Measurements from ENCODE around the gene PLCXD1. TPM values are rescaled to one million over a fixed set of nuclear protein-coding genes. Genes with fewer than 3 reads are reported as not detected.

The PLCXD1 gene
- total and polyA plus RNA-seq, 9 of the 15 experiments (the other 6 are each of a cell fraction or from before 2014, with no cell fraction given): 6.0 to 60.2 (median 39.5) TPM

GRCh38 chrX:333611-334311 is 52.6 kb downstream of the PLCXD1 start:
- BruUV-seq (replicated peaks): no TSS peak
- Histone ChIP-seq H3K9ac (ENCODE audit: insufficient read depth in 1 of 2, low read depth in 2 of 2, low read length in 2 of 2) (no peak overlapping the region), H2AFZ (ENCODE audit: low read depth, low read length) (no peak overlapping the region), H3K4me1 (replicated peaks in 1 of 2; ENCODE audit: control insufficient read depth in 2 of 2, insufficient read depth in 2 of 2, low read length in 2 of 2) (peaks cover 0 to 5% of the 10 kb centered on the region in 2 experiments; a peak in 2 of 5 replicates), H4K20me1 (replicated peaks; ENCODE audit: control insufficient read depth, insufficient read depth, low read length) (no peaks in the 10 kb centered on the region), H3K9me3 (replicated peaks; ENCODE audit: control insufficient read depth, insufficient read depth, low read depth, low read length) (no peaks in the 10 kb centered on the region), H3K79me2 (ENCODE audit: control insufficient read depth, insufficient read depth, low read length) (no peaks in the 10 kb centered on the region), H3K4me2 (ENCODE audit: insufficient read depth, low read length) (no peak overlapping the region), H3K9me1 (ENCODE audit: control insufficient read depth, insufficient read depth, low read length) (no peaks in the 10 kb centered on the region), H3K27ac (ENCODE audit: extremely low read depth, low read depth, low read length) (no peak overlapping the region), H3K36me3 (ENCODE audit: control insufficient read depth, insufficient read depth, low read length) (no peaks in the 10 kb centered on the region), H3K4me3 (no peak overlapping the region), H3K27me3 (ENCODE audit: control insufficient read depth in 2 of 2, insufficient read depth in 2 of 2, low read length in 2 of 2) (no peaks in the 10 kb centered on the region)
- WGBS (ENCODE audit: insufficient coverage, low coverage, missing lambda C conversion rate): 85% methylated on average over 17 of the region's 51 CpGs
- ChIA-PET CTCF (ENCODE audit: low intra/inter-chr PET ratio) (no interaction called here), POLR2A (no interaction called here)
- in situ Hi-C loops (cut with MboI) (no loop called here), intact Hi-C loops (cut with micrococcal nuclease) (no loop called here)
- DNase-seq (ENCODE audit: extremely low read depth in 1 of 4, low spot score in 3 of 4) (no peak), FAIRE-seq (no peak), ATAC-seq (no peak)
- TF ChIP-seq ZNF407 (IDR thresholded peaks at IDR 0.05; ENCODE audit: low read depth): no peak
- no peak for TF ChIP-seq JUNB (CRISPR knock-in tag; conservative IDR thresholded peaks at IDR 0.05)
- TF ChIP-seq TBP (optimal IDR thresholded peaks at IDR 0.05; ENCODE audit: low read depth, low read length): no peak
- no peak for TF ChIP-seq PHTF2 (CRISPR knock-in tag; IDR thresholded peaks at IDR 0.05)
- TF ChIP-seq ZNF551 (CRISPR knock-in tag; IDR thresholded peaks at IDR 0.05): no peak
- no peak for TF ChIP-seq ZNF830 (CRISPR knock-in tag; IDR thresholded peaks at IDR 0.05)
- no peak for TF ChIP-seq PHF20 (IDR thresholded peaks at IDR 0.05; ENCODE audit: partially characterized antibody)
- TF ChIP-seq HBP1 (CRISPR knock-in tag; IDR thresholded peaks at IDR 0.05): no peak
- no peak for TF ChIP-seq RCOR1 (IDR thresholded peaks at IDR 0.05; ENCODE audit: borderline replicate concordance in 1 of 2, low read depth in 2 of 2, low read length in 2 of 2)
- TF ChIP-seq ZNF224 (CRISPR knock-in tag; IDR thresholded peaks at IDR 0.05): no peak
- TF ChIP-seq PKNOX1 (IDR thresholded peaks at IDR 0.05): no peak
- no peak for TF ChIP-seq SMC3 (conservative IDR thresholded peaks at IDR 0.05; ENCODE audit: insufficient read depth, low read depth, low read length)
